HL-60/S4 treated with retinoic acid at 250 ng/mL for 4 days and 3 days (cell line): ENCODE results near the gene EVX2.

ENCODE experiments used
- in situ Hi-C: fragments of 300-500 bp; cut with MboI; formaldehyde crosslinking; loops from 2 replicates; pipeline ENCODE4 v1.7.0; 2022; ENCODE audit warnings: low sequenced_read_pairs

EVX2 gene

GRCh38 chr2:176088048-176088936 is 4.5 kb upstream of the EVX2 start:
- in situ Hi-C loops, result loop anchor here (25.0 kb wide), 2 partner anchors 401 to 726 kb away; no protein-coding TSS in a partner anchor

DNA sequence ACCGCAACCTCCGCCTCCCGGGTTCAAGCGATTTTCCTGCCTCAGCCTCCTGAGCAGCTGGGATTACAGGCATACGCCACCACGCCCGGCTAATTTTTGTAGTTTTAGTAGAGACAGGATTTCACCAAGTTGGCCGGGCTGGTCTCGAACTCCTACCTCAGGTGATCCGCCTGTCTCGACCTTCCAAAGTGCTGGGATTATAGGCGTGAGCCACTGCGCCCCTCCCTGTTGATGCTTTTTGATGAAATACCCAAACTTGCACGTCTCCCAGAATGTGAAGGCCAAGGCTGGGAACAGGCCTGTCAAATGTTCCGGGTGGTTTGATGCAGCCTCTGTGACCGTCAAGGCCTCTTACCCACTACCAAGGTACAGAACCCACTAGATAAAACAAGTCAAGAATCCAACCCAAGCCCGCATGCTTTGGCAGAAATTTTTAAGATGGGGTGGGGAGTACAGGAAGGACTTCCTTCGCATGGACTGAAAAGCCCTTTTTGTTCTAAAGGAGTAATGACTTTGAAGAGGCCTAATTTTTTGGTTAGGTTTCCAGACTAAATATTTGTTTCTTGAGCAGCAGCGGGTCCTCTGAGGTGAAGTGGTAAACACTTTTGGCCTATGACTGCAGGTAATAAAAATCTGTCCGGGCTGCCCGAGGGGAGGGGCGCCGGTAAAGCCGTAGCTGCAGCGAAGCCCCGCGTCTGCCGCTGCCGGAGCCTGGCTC is 3.7 kb upstream of the EVX2 start:
- in situ Hi-C loops, result loop anchor here (25.0 kb wide), 2 partner anchors 400 to 725 kb away; no protein-coding TSS in a partner anchor

- in situ Hi-C loops, result loop anchor here (25.0 kb wide), 2 partner anchors 399 to 724 kb away; no protein-coding TSS in a partner anchor
These were observed 2.4 kb upstream of the EVX2 start for GRCh38 chr2:176085861-176086771.

DNA sequence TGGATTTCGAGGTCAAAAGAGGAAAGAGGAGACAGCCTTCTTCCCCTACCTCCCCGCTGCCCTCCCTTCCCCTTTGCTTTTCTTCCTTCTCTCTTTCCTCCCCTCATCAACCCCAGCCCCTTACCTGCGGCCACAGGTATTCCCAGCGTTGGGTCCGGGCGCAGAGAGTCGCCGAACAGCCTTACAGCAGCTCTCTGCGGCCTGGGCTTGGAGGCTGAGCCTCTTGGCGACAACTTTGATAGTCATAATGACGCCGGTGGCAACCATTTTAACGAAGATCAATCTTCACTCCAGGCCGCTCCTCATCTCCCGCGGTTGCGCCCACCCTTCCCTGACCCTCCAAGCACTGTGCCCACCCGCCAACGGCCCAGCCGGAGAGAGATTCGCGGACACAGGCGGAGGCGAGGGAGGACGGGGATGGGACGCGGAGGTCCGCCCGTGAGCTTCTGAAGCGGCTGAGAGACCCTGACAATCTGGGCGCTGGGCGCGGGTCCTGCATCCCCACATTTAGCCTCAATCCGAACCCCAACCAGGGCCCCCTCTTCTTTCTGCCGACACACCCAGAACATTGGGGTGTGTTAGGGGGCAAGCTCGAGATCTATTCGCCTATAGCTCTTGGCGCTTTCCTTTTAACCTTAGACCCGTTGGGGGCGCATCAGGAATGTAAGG is 1.5 kb upstream of the EVX2 start:
- in situ Hi-C loops, result loop anchor here (25.0 kb wide), 2 partner anchors 398 to 723 kb away; no protein-coding TSS in a partner anchor

GRCh38 chr2:176084611-176085119 is 903 bp upstream of the EVX2 start:
- in situ Hi-C loops, result loop anchor here (25.0 kb wide), 2 partner anchors 397 to 722 kb away; no protein-coding TSS in a partner anchor

- in situ Hi-C loops, result loop anchor here (25.0 kb wide), 2 partner anchors 396 to 721 kb away; no protein-coding TSS in a partner anchor
These were observed 674 bp downstream of the EVX2 start for GRCh38 chr2:176082824-176083751.

GRCh38 chr2:176082525-176082823 is 1.3 kb downstream of the EVX2 start:
- in situ Hi-C loops, result loop anchor here (25.0 kb wide), 2 partner anchors 395 to 720 kb away; no protein-coding TSS in a partner anchor

DNA sequence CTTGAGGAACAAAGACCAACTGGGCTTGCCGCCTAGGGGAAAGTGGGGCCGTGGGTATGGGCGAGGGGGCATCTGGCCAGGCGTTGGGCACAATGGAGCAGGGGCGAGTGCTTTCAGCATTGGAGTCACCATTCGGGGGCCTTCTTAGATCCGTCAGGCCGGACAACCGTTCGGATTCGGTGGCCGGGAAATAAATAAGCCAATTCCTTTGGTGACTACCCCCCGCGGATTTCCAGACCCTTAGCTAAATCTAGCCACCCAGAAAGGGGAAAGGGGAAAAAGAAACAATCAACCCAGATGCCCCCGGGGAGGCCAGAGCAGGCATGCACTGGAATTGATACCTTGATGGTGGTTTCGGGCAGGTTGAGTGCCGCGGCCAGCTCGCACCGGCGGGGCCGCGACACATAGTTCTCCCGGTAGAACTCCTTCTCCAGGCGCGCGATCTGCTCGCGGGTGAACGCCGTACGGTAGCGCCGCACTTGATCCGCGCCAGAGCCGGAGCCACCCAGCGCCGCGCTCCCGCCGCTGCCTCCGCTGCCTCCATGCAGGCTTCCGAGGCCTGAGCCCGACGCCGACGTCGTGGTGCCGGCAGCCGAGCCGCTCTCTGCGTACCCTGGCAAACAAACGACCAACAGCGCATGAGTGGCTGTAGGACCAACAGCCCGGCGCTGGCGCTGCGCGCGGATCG is 1.8 kb downstream of the EVX2 start:
- in situ Hi-C loops, result loop anchor here (25.0 kb wide), 2 partner anchors 395 to 720 kb away; no protein-coding TSS in a partner anchor

DNA sequence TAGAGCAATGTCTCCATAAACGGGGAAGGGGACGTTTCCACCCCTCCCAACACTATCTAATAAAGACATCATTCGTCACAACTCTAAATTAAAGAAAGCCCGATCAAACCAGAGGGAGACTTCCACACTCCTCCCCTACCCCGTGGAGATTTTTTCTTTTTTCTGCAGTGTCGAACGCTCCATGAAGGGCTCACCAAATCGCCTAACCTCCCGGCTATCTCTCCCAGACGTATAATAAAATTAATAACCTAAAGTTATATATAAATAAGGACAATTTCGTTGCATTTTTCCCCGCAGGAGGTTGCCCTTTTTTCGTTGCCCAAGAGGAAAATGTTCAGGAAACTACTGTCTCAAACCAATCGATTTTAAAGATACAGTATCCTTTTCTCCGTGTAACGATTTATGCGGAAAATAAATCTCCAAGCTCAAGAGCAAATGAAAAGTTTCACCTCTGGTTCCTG is 2.4 kb downstream of the EVX2 start:
- in situ Hi-C loops, result loop anchor here (25.0 kb wide), 2 partner anchors 394 to 719 kb away; no protein-coding TSS in a partner anchor

DNA sequence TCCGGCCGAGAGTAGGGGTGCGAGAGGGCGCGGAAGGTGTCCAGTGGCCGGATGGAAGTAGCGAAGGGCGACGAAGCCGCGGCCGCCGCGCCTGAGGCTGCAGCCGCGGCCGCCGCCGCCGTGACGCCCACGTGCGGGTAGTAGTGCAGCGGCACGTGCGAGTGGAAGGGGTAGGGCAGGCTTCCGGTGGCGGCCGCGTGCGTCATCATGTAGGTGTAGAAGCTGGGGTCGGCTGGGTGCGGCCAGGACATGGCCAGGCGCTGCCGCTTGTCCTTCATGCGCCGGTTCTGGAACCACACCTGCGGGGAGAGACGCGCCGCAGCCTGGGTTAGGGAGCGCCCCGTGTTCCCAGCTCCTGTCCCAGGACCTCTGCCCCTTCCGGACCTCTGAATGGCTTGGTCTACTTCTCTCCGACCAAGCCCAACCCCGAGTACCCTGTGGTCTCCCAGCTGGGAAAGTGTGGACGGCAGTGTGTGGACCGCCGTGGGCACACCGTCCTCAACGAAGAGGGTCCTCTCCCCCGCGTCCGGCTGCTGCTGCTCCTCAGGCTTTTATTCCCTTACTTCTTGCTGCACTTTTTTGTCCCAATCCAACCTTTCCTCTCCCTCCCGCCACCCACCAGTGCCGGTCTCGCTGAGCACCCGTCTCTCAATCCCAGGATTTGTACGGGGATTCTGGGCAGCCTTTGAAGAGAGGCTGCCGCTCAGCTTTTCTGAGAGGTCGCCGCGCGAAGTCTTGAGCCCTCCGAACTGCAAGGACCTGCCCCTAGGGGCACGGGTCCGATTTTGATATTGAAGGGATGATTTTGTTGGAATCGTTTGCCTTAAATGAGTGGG is 3.0 kb downstream of the EVX2 start:
- in situ Hi-C loops, result loop anchor here (25.0 kb wide), 2 partner anchors 393 to 718 kb away; no protein-coding TSS in a partner anchor

- in situ Hi-C loops, result loop anchor here (25.0 kb wide), 2 partner anchors 393 to 718 kb away; no protein-coding TSS in a partner anchor
These were observed 3.8 kb downstream of the EVX2 start for GRCh38 chr2:176079831-176080539.

DNA sequence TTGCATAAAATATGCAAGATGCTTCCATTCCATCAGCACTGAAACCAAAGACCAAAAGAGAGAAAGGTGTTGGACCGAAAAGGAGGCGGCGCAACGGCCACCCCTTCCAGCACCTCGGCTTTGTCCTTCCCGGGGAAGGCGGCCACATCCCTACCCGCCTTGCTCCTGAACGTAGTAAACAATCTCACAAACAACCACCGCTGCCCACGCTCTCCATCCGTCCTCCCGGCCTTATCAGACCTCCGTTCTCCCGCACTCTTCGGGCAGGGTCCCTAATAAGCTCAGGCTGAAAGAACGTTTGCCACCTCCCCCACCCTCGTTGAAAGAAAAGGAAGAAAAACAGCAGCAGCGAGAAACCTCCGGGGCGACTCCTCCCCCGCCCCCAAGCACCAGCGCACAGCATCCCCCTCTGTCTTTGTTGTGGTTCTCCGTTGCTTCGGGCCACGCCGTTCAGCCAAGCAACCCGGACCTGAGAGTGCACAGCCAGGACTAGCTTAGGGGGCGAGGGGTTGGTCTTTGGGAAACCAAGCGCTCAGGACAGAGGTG is 4.4 kb downstream of the EVX2 start:
- in situ Hi-C loops, result loop anchor here (25.0 kb wide), 2 partner anchors 392 to 717 kb away; no protein-coding TSS in a partner anchor

DNA sequence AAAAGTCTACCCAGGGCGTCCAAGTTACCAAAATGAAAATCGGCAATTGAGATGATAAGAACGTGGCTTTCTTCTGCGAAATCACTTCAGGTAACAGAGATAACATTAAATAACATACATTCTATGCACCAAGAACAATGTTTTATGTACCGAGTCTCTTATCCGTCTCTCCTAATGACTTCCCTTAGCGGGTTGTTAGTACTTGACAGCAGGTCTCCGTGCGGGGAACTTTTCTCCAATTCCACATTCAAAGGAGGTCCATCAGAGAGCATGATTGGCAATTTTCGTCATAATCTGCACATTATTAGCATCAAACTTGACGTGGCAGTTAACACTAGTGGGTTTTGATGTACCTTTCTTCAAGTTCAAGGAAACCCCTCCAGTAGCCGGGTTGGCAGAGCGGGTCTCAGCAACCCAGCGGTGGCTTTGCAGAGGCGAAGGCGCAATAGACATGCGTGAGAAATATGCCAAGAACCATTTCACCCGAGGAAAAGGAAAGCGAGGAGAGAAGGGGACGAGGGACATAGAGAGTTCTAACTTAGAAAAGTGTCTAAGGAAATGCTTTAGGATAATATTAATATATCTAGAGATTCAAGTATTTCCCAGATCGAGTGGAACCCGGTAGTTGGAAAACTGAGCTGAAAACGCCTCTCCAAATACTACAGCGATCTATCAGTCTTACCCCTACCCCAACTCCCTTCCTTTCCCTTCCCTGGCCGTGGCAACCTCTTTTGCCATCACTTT is 5.0 kb downstream of the EVX2 start:
- in situ Hi-C loops, result loop anchor here (25.0 kb wide), 2 partner anchors 391 to 716 kb away; no protein-coding TSS in a partner anchor

GRCh38 chr2:176076796-176077195 is 7.0 kb downstream of the EVX2 start:
- in situ Hi-C loops, result loop anchor here (25.0 kb wide), 2 partner anchors 389 to 714 kb away; no protein-coding TSS in a partner anchor

DNA sequence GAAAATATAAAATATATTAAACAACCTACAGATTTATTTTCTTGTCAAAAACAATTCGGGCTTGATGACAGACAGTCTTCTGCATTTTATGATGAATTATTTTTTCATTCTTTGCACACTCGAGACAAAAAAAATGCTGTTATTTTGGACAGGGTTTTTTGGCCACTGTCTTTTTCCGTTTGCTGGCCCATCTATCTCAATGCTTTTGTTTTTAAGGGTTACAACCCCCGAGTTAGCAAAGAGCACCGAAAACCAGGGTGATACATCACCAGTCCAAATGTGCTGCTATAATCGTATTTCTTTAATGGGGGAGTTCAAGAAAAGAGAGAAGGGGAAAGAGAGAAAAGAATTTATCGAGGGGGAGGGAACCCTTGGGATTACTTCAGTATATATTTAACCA is 7.7 kb downstream of the EVX2 start:
- in situ Hi-C loops, result loop anchor here (25.0 kb wide), 2 partner anchors 389 to 714 kb away; no protein-coding TSS in a partner anchor
